Measurements from ENCODE around the gene TMED4. TPM values are rescaled to one million over a fixed set of nuclear protein-coding genes. Genes with fewer than 3 reads are reported as not detected.

TMED4 gene
- total RNA-seq, 1 experiment from 2014 or later = 67.3 TPM

GRCh38 chr7:44539669-44540506, 42.1 kb downstream of the TMED4 start:
- ATAC-seq = no peak
- BruUV-seq (replicated peaks) = no TSS peak
- no peak for TF ChIP-seq CTCF (IDR thresholded peaks at IDR 0.05 in 2 of 3, conservative IDR thresholded peaks at IDR 0.05 in 1 of 3; ENCODE audit: borderline replicate concordance in 1 of 3, insufficient read depth in 1 of 3, low read depth in 2 of 3, low read length in 2 of 3)
- no peak for TF ChIP-seq ZBTB33 (IDR thresholded peaks at IDR 0.05; ENCODE audit: extremely low read depth, insufficient replicate concordance, low read length)
- TF ChIP-seq EGR1 (IDR thresholded peaks at IDR 0.05; ENCODE audit: low read depth) = no peak
- TF ChIP-seq POLR2A (IDR thresholded peaks at IDR 0.05; ENCODE audit: borderline replicate concordance, extremely low read depth, insufficient read depth, insufficient read length) = no peak
- TF ChIP-seq SIN3A (IDR thresholded peaks at IDR 0.05; ENCODE audit: low read depth) = no peak
- no peak for TF ChIP-seq EZH2 (IDR thresholded peaks at IDR 0.05)
- TF ChIP-seq REST (IDR thresholded peaks at IDR 0.05; ENCODE audit: low read depth) = no peak
- no peaks in the 10 kb centered on the region for H4K20me1 ChIP-seq (ENCODE audit: insufficient read depth)
- no peak for DNase-seq (ENCODE audit: low read depth, low spot score)
- H3K27me3 ChIP-seq (ENCODE audit: insufficient read depth, low read length) = no peaks in the 10 kb centered on the region
- no peaks in the 10 kb centered on the region for H3K9me3 ChIP-seq (ENCODE audit: control insufficient read depth in 1 of 2, insufficient read depth in 1 of 2, low read depth in 1 of 2, low read length in 2 of 2)
- peaks cover 11% of the 10 kb centered on the region in 2 experiments for H3K4me1 ChIP-seq (ENCODE audit: control insufficient read depth in 1 of 2, insufficient read depth in 2 of 2, low read length in 2 of 2)
- ChIA-PET CTCF (no interaction called here), RAD21 (ENCODE audit: low non-redundant PET in 1 of 2, low total read pairs in 2 of 2, uncharacterized antibody in 2 of 2, unreplicated experiment in 2 of 2) (no interaction called here), POLR2A (no interaction called here)
- no peak overlapping the region for H3K9ac ChIP-seq (ENCODE audit: low read length)
- H3K27ac ChIP-seq (ENCODE audit: low read depth, low read length) = no peak overlapping the region
- no peak overlapping the region for H3K4me3 ChIP-seq (replicated peaks in 1 of 2; ENCODE audit: low read depth in 1 of 2, low read length in 2 of 2)
- H3K9me2 ChIP-seq (ENCODE audit: insufficient read depth) = no peaks in the 10 kb centered on the region
- H3K79me2 ChIP-seq (ENCODE audit: insufficient read depth, low read length) = no peaks in the 10 kb centered on the region
- H3K4me2 ChIP-seq (ENCODE audit: low read length) = no peak overlapping the region
- H2AFZ ChIP-seq (ENCODE audit: low read depth, low read length, poor library complexity, severe bottlenecking) = no peak overlapping the region
- no peaks in the 10 kb centered on the region for H3K36me3 ChIP-seq (ENCODE audit: control insufficient read depth in 1 of 2, insufficient read depth in 2 of 2, low read length in 2 of 2)
- intact Hi-C loops (cut with micrococcal nuclease) = no loop called here
